Activated T-cell treated with anti-CD3 and anti-CD28 coated beads, Interleukin-2, amount 50 U/mL, for 48 hours (primary cell): ENCODE data around the gene ASB9.
"Not testable (repeated sequence)": the region's sequence is repeated elsewhere in the genome, so short reads cannot be mapped to it uniquely, and the experiment has no call there.

Experiments
- DNase-seq, 2 experiments: peaks; one replicate each; pipeline ENCODE4 v3.0.0-alpha.2; 2020

Gene ASB9

GRCh38 chrX:15240414-15240813 lies 29.5 kb downstream of the ASB9 start:
- DNase-seq: no peak

- DNase-seq: no peak
These were observed 33.7 kb downstream of the ASB9 start for GRCh38 chrX:15236146-15236545.

- DNase-seq: no peak
These were observed 34.9 kb downstream of the ASB9 start for GRCh38 chrX:15235001-15235400.

GRCh38 chrX:15233416-15234015 lies 36.4 kb downstream of the ASB9 start:
- no peak for DNase-seq

- DNase-seq: no peak
These were observed 45.1 kb downstream of the ASB9 start for GRCh38 chrX:15224747-15225146.

- DNase-seq: no peak
These were observed 48.6 kb downstream of the ASB9 start for GRCh38 chrX:15221321-15221720.

GRCh38 chrX:15217161-15217560 lies 52.7 kb downstream of the ASB9 start:
- DNase-seq: no peak

GRCh38 chrX:15216280-15216679 lies 53.6 kb downstream of the ASB9 start:
- no peak for DNase-seq

- DNase-seq: no peak
These were observed 54.5 kb downstream of the ASB9 start for GRCh38 chrX:15215366-15215765.

- DNase-seq: no peak
These were observed 55.3 kb downstream of the ASB9 start for GRCh38 chrX:15214588-15214987.

GRCh38 chrX:15209096-15209495 lies 60.8 kb downstream of the ASB9 start:
- DNase-seq: no peak

GRCh38 chrX:15207994-15208393 lies 61.9 kb downstream of the ASB9 start:
- DNase-seq: no peak

- DNase-seq: no peak
These were observed 62.5 kb downstream of the ASB9 start for GRCh38 chrX:15207384-15207783.

- no peak for DNase-seq
These were observed 63.6 kb downstream of the ASB9 start for GRCh38 chrX:15206306-15206705.

- peak in 1 of 2 experiments; percentile 24 for DNase-seq
These were observed 65.6 kb downstream of the ASB9 start for GRCh38 chrX:15204130-15204751.

GRCh38 chrX:15203694-15204093 lies 66.2 kb downstream of the ASB9 start:
- DNase-seq: no peak

GRCh38 chrX:15202454-15203177 lies 67.3 kb downstream of the ASB9 start:
- DNase-seq: no peak

- DNase-seq: no peak
These were observed 69.0 kb downstream of the ASB9 start for GRCh38 chrX:15200871-15201270.

- not testable (repeated sequence) for DNase-seq
These were observed 71.2 kb downstream of the ASB9 start for GRCh38 chrX:15198608-15199202.

- DNase-seq: no peak
These were observed 75.7 kb downstream of the ASB9 start for GRCh38 chrX:15194146-15194545.
